NCI-H524 (cell line): ENCODE data around the gene TDRD15.
"Not testable (repeated sequence)": the region's sequence is repeated elsewhere in the genome, so short reads cannot be mapped to it uniquely, and the experiment has no call there.

ENCODE experiments used
- DNase-seq, 2 experiments: peaks; one replicate each; lab custom pipeline; 2025; lab: John Stamatoyannopoulos, UW

The TDRD15 gene

DNA sequence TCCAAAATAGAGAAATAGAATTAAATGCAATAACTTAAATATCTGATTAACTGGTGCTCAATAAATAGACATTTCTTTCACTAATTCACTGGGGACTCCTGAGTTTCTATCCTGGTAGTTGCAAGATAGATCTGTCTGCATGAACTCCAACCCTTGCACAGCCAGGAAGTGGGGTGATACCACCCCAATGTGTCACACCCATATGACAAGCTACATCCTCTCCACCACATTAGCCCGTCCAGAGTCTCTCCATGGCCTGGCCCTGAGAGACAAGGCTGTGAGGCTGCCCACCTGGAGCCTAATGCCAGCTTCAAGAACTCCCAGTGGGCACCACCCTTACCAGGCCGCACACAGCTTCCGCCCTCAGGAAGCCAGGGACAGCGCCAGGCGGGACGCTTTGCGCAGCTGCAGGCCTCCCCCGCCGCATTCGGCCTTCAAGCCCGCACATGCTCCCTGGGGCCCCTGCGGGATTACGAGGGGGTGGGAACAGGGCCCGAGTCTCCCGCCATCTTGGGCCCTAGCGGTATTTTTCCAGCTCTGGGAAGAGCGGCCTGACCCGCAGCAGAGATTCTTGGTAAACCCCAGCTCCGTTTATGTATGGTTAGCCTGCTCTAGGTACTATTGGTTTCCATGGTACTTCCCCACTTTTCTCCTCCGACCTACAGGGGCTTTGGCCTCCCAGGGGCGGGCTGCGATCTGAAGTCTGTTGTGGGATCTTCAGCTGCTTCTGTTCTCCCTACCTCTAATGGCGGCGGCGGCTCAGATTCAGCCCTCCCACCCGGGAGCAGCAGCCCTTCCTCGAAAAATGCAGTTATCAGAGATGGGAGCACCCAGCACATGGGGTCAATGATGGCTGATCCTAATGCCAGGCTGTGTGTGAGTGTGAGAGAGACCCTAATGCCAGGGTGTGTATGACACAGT lies at the start of gene TDRD15:
TDRD15 (plus strand) TSS at position 496 of the 921 bp plus-strand sequence. CDS start 13,500 bp downstream, outside the sequence.
- no peak for DNase-seq

DNA sequence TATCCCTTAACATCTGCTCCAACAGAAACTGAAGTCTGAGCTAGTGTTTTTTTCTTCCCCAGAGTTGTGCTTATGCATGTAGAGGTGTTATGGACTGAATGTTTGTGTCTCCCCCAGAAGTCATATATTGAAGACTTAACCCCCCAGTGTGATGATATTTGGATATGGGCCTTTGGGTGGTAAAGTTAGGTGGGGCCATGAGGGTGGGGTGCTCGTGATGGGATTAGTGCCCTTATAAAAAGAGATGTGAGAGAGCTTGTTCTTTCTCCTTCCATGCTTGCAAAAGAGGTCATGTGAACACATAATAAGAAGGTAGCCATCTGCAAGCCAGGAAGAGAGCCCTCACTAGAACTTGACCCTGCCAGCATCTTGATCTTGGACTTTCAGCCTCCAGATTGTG lies 45.5 kb upstream of the TDRD15 start:
- no peak for DNase-seq

DNA sequence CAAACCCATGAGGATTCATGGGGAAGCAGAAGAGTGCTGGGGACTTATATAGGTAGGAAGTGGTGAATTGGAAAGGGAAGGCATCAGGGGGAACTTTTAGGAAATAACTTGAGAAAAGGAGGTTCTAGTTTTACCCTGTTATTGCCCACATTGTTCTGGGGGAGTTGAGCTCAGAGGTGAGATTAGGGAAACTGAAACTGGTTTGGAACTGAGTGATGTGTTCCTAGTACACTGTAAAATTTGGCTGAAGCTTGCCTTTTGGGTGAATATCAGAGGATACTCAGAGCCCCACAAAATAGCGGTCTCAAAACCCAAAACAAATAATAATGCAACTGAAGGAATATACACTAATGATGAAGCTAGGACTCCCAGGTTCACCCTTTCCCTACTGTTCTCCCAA lies 40.3 kb upstream of the TDRD15 start:
- no peak for DNase-seq

DNA sequence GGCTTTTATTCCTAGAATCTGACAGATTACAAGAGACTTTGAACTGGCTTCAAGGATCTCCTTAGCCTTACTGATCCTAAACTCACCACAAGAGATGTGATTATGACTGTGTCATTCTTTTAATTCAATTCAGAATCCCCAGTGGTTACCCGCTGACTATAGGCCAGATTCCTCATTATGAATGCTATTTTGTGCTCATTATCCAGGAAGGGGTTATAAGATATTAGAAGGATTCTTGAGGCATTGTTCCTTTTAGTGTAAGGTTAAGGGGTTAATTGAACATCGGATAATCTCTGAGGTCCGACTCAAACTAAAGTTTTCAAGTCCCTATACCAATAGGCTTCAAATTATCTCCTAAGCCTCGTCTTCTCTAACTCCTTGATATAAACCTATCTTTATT lies 39.4 kb upstream of the TDRD15 start:
- no peak for DNase-seq

DNA sequence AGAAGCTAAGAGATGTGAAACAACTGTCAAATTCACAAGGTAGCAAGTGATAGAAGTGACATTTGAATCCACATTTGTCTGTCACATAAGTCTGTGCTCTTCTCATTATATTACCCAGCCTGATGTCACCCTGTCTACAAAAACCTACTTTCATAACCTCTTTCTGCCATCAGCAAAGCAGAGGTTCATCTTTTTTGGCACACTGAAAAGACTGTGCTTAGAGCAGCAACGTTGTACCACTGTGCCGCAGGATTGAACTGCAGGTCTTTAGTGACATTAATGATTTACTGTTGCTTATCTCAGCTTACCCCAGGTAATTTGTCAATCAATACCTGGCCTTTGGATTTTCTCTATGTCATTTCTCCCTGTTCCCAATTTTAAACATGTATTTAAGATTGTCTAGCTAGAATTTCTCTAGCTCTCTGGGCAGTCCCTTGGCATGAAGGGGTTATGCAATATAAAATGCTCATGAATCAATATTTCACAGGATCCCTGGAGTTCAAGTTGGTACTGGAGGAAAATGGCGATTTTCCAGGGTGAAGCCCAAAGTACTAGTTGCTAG lies 31.4 kb upstream of the TDRD15 start:
- DNase-seq: no peak

DNA sequence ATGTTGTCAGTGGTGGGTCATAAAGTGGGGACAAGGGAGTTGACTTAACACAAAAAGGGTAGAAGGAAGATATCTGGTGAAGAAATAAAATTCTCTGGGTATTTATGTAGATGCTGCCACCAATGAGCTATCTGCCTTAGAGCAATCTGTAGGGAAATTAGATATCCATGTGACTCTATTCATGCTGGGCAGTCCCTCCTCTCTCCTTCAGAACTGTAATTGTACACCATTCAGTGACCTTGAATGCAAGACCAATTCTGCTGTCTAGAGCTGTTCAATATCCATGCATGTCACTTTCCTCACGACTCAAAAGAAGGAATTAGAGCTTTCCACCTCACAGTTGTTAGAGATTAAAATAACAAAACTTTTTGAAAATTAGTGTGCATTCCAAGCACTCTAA lies 28.6 kb upstream of the TDRD15 start:
- DNase-seq: no peak

DNA sequence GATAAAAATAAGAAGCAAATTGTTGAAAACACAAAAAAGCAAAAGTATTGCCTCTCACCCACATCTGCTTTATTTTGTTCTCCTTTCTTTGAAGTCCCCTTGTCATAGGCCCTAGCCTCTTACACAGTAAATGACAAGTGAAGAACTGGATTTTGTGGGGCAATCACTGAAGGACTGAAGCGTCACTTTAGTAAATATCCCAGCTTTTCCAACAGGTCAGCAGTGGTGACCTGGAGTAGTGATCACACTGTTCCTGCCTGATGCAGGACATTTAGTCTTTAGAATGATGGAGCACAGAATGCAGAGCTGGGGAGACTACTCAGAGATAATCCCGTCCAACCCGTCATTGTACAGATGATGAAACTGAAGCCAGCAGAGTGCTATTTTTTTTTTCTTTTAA lies 28.1 kb upstream of the TDRD15 start:
- no peak for DNase-seq

DNA sequence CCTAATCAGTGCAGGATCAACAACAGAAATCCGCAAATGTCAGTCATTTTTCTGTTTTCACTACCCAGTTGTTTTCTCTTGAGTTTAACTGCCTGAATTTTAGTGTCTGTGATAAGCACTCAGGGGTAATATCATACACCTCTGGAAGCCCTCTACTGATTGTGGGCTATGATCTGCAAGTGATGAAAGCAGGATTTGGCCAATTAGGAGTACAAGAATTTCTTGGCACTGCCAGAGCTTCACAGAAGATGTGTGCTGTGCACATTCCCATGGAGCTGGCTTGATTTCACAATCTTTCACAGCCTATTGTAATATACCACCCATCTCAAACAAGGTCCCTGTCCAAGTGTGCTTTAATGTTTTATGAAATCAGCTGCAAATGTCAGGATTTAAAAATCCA lies 27.3 kb upstream of the TDRD15 start:
- DNase-seq: no peak

DNA sequence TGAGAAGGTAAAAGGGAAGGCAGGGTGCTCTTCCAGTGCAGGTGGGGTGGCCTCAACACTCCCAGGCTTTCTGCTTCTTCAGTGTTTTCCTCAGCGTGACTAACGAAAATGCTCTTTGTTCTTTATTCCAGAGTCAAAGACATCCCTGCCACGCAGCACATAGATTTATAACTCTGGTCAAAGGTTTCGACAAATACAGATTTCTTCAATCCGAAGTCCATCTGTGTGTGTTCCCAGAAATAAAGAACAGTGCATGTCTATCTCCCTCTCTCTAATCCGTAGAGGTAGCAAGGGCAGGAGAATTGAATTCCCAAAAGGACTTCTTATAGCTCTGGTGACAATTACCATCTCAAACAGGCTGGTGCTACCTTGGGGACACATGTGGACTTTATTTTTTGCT lies 26.4 kb upstream of the TDRD15 start:
- DNase-seq: no peak

DNA sequence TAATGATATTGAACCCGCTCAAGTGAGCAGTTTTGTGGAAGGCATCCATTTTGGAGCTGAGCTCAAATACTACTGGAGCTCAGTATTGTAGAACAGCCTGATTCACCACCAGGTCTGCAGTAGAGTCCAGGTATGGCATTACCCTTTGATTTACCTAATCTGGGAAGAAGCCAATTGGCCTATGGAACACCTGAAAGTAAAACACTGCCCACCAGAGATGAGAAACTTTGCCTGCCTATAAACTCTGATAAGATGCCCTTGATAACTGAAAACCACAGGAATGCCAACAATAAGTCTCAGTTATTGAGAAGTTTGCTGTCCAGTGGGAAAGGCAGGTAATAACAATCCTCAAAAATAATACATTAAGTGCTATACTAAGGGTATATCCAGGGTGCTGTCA lies 25.5 kb upstream of the TDRD15 start:
- DNase-seq: no peak

DNA sequence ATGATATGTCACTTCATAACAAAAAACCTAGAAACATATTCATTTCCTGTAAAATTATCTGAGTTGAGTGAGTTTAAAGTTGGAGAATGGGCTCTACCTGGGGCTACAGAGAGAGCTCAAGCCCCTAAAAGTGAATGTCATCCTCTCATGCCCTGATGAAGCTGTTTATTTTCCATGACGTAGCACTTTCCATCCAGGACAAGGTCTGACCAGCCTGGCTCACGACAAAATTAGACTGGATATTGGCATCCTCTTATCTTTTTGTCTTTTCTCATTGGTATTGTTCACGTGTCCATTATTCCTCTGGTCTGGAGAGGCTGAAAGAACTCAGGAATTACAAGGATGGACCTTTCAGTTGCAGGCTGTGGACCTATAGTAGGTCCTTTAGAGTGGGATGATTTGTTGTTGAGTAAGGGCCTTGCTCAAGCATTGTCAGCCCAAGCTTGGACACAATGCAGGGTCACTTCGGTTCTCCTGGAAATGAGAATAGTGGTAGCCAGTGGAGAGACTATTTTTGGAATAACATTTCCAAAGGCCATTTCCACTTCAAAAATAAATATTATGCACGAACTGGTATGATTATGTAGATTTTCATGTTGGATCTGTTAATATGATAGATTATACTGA lies 24.4 kb upstream of the TDRD15 start:
- no peak for DNase-seq

DNA sequence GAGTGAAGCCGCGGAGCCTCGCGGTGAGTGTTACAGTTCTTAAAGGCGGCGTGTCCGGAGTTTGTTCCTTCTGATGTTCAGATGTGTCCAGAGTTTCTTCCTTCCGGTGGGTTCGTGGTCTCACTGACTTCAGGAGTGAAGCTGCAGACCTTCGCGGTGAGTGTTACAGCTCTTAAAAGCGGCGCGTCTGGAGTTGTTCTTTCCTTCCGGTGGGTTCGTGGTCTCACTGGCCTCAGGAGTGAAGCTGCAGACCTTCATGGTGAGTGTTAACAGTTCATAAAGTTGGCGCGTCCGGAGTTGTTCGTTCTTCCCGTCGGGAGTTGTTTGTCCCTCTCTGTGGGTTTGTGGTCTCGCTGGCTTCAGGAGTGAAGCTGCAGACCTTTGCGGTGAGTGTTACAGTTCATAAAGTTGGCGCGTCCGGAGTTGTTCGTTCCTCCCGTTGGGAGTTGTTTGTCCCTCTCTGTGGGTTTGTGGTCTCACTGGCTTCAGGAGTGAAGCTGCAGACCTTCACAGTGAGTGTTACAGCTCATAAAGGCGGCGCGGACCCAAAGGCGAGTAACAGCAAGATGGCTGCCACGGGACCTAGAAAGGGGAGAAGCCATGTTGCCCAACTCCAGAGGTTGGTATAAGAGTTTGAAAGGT lies 22.1 kb upstream of the TDRD15 start:
- DNase-seq: not testable (repeated sequence)

DNA sequence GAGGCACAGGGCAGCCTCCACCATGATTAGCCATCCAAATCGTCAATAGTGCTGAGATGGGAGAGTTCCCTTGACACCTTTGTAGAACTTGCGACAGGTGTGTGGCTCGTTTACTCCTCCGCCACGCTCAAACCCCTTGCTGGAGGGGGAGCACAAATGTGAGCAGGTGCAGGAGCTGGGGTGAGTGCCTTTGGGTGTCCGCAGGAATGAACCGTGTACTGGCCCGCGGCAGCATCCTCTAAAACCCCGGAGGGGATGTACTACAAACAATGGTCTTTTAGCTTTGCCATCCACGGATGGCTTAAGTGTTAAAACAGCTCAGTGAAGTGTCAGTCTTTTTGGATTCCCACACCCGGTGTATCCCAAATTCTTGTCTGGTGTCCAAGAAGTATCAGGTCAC lies 21.4 kb upstream of the TDRD15 start:
- DNase-seq: no peak

DNA sequence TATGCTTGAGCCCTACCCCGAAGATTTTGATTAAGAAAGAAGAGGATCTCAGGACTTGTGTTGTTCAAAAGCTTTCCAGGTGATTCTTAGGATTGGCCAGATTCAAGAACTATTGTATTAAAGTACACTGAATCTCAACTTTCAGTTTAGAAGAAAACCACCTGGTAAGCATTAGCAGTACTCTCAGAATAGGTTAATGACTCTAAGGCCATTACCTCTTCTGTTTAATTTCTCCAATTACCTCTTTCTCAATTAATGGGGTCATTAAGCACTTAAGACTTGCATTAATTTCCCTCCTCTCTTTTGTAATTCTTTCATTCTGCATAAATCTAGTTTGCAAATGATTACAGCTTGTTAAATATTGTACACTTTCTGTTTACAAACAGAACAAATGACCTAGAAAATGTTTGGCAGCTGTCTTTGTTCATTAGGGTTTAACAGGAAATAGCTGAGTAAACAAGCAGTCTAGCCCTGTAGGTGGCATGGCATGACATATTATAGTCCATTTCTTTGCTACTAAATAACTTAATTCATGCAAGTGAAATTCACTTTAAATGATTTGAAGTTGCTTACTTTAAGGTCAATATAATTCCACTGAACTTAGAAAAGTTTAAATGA lies 20.4 kb upstream of the TDRD15 start:
- DNase-seq: no peak

DNA sequence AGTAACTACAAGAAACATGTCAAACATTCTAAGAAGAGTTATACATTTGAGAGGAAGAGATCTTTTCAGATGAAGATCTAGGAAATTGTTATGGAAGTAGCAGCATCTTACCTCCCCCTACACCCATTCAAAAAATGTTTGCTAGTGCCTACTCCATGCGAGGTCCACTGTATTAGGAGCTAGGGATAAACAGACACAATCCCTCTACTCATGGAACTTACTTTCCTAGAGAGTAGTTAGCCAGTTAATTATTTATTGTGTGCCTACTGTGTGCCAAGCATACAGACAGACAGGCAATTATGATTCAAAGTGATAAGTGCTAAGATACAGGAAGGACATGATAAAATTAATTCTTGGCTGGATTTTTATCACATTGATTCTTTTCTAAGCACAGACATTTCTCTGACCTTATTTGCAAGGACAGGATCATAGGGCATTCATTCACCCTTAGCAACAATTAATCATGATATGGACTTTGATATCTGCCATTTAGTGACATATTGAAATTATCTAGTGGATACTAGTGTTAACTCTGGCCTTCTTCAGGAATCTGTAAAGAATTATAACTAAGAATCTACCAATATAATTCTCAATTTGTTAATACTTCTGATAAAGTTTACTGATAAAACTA lies 19.6 kb upstream of the TDRD15 start:
- DNase-seq: no peak

DNA sequence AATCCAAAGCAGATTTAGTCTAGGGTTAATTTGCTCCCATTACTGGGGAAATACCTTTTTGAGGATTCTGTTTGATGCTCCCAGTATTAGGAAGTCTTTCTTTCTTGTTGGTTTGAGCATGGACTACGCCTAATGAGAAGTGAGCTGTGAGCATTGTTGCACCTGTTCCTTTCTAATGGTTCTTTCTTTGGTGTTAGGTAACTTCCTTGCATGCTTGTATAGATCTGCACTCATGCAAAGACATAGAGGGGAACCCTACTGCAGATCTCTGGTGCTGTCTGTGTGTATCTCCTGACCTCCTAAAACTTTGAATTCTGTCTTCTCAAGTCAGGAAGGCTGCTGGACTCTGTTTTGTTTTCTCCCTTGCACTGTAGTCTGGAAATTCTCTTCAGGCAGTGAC lies 12.8 kb upstream of the TDRD15 start:
- DNase-seq: no peak

DNA sequence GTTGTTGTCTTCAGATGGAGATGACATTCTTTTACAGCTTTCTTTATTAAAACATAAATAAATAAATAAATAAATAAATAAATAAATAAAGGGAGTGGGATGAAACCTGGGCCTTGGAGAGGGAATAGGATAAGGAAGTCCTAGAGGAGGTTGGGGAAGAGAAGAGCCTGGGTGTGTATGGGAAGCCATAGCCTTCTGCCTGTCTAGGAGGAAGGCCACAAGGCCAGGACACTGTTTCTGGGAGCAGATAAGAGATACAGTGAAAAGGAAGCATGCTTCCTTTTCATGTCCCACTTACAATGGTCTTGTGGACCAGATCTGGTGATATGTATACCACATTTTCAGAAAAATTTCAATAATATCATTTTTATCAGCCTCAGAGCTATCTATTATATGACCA lies 6.1 kb upstream of the TDRD15 start:
- DNase-seq: no peak

DNA sequence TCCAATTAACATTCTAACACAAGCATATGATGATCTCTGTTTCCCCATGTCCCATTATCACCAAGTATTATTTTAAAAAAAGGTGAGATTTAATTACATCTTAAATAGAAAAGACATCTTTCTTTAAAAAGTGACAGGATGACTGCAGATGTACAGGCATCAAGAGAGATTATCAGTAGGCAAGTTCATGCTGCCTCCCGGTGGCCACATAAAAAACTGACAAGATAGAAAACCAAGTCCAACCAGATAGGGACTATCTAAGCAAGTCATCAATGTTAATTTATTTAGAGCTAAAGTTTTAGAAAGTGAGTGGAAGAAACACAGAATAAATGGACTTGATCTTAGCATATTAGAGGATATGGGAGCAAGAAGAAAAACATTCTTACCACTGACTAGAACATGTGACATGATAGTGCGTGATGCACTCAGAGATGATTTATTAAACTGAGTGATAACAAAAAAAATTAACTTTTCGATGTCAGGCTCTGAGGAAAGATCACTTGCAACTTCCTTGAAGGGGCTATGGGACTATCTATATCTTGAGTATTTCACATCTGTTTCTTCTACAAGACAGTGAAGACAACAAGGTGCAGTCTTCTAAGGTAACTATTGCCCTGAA lies 5.4 kb upstream of the TDRD15 start:
- DNase-seq: peak in 1 of 2 experiments; percentile 48

DNA sequence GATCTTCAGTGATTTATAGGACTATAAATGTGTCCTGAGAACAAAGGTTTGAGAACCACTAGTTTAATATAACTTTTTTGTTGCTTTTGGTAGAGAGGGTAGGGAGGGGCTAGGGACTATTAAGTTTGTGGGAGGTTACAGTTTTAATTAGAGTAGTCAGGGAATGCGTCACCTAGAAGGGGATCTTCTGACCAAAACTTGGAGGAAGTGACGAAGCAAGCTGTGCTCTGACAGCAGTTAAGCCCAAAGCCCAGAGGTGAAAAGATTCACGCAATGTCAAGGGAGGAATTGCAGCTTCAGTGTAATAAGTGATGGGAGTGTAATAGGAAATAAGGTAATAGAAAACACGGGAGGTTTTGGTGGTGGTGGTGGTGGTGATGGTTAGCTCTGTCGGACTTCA lies 8.1 kb downstream of the TDRD15 start:
- no peak for DNase-seq

DNA sequence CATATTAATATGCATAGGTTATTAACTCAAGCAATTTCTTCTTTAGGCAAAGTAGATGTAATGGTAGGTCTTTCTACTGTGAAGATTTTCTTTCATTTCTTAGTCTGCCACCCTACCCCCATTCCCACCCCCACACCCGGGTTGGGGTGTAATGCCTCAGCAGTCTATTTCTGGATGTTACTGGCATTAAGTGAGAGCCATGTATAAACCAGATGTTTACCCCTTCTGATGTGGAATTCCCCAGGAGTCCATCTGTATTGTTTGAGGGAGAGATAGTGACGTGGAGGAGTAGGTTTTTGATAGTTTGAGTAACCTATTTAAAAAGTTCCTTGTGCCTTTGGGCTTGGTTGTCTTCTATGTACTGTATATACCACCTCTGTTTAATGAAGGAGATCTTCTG lies 11.8 kb downstream of the TDRD15 start:
- no peak for DNase-seq

DNA sequence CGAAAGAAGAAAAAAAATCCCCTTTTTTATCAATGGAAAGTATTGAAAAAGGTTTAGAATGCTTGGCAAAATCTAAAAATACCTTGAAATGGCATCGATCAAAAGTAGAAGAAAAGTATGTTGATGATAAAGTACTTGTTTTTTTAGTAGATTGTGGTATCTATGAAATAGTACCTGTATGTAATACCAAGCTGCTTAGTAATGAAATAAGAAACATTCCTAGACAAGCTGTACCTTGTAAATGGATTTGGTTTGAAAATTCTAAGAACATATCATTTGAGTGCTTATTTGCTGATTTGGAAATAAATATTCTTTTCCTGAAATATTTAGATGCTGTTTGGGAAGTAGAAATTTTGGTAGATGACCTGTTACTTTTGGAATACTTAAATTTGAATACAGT lies 18.4 kb downstream of the TDRD15 start:
- DNase-seq: no peak
